ENCODE measurements around the gene ASCC1. TPM values are rescaled to one million over a fixed set of nuclear protein-coding genes. Genes with fewer than 3 reads are reported as not detected.

The ASCC1 gene, protein sequence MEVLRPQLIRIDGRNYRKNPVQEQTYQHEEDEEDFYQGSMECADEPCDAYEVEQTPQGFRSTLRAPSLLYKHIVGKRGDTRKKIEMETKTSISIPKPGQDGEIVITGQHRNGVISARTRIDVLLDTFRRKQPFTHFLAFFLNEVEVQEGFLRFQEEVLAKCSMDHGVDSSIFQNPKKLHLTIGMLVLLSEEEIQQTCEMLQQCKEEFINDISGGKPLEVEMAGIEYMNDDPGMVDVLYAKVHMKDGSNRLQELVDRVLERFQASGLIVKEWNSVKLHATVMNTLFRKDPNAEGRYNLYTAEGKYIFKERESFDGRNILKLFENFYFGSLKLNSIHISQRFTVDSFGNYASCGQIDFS
- total RNA-seq (10 to 100 TPM; 14.3 to 17.5 TPM), polyA plus RNA-seq (10 to 100 TPM; 19.6 to 24.9 TPM)

DNA sequence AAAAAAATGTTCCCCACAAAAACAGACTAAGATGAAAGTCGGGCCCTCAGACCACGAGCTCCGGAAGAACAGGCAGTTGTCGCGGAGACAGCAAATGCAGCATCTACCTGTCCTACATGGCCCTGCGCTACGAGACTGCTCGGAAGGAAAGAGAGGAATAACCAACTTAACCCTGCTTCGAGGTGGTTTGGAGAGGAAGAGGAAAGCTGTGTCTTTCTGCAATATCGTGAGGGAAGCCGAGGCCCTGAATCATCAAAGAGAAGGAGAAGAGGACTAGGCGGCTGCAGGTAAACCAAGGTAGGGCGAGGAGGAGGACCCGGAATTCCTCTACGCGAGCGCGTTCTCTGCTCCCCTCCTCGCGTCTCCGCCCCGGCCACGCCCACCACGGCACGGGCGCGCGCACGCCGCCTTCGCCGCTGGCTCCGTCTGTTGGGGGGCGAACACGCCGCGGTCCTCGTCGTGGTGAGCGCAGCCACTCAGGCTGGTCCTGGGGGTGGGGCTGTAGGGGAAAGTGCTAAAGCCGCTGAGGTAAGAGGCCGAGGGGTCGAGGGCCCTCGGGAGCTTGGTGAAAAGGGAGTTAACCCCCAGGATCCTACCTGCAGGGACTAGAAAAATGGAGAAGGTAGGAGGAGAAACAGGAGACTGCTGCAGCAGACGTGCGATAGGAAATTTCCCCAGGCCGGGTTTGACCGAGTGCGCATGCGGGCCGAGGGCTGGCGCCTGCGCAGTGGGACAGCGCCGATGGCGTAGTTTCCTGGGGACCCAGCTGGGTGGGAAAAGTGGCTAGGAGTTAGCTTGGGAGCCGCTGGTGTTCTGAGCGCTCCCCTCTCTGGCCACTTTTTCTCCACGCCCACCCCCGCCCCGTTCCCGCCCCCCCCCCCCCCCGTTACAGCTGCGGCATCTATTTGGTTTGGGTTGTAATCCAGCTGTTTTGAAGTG is at the start of gene ASCC1, which contains the start of gene ANAPC16:
Gene ASCC1, minus strand, starts transcription at position 666 of the 939 bp plus-strand sequence. CDS start 2,978 bp downstream, outside the sequence.
Gene ANAPC16, plus strand, starts transcription at position 402 of the 939 bp plus-strand sequence. CDS start 7,903 bp downstream, outside the sequence.
- H3K27ac Mint-ChIP-seq, result peak within 1 kb of the TSS; percentile 97 to 100 (median 99)
- Histone ChIP-seq H3K9me3 (ENCODE audit: control insufficient read depth in 1 of 2, low read length in 2 of 2) (no peaks in the 10 kb centered on the region), H3K27ac (ENCODE audit: low read depth, low read length) (peak within 1 kb of the TSS; percentile 88), H3K27me3 (ENCODE audit: insufficient read depth, low read length) (no peaks in the 10 kb centered on the region), H3K4me1 (ENCODE audit: insufficient read depth, low read length) (peaks cover 47% of the 10 kb centered on the region), H3K36me3 (ENCODE audit: insufficient read depth, low read length) (peaks cover 6% of the 10 kb centered on the region), H3K4me3 (ENCODE audit: low read length in 2 of 2) (peak within 1 kb of the TSS; percentile 70 to 88)
- ChIA-PET POLR2A (ENCODE audit: partially characterized antibody) (interaction anchor here (0.5 to 5.7 kb wide), 45 partner anchors 9 to 1659 kb away, joined by 3 to 125 read pairs (median 4); partner anchors contain the start of genes CAMK2G, DNAJB12 and SPOCK2), CTCF (ENCODE audit: partially characterized antibody) (interaction anchor here (0.7 to 3.5 kb wide), 16 partner anchors 9 to 167 kb away, joined by 3 to 22 read pairs (median 4); partner anchors contain the start of gene DDIT4)
- H3K27me3 Mint-ChIP-seq, result no peaks in the 10 kb centered on the region
- peak; percentile 92 to 98 (median 96) for DNase-seq
- peak within 1 kb of the TSS; percentile 95 to 100 (median 98) for H3K4me3 Mint-ChIP-seq
- peaks cover 31 to 58% (median 44%) of the 10 kb centered on the region in 4 donors for H3K4me1 Mint-ChIP-seq
- no peaks in the 10 kb centered on the region for H3K9me3 Mint-ChIP-seq
- peaks cover 10 to 28% of the 10 kb centered on the region in 2 donors for H3K36me3 Mint-ChIP-seq
- intact Hi-C loops (cut with micrococcal nuclease), result loop anchor here (1.0 to 10.0 kb wide), 9 partner anchors 33 to 154 kb away; partner anchors contain the start of gene SPOCK2

DNA sequence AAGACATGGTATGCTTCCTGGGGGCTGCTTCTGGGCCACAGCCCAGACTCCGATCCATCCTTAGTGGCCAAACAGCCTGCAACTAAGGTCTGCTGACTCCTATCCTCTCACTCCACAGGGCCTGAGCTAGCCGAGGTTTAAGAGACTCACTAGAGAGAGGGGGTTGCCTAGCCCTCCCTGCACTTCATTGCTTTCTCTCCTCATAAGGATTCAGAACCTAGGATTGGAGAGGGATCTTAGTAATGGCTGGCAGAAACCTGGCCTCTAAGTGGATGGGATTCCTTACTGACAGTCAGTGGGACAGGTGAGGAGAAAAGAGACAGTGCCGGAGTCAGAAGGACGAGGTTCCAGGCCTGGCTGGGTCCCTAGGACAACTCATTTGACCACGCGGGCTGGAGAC is 49.4 kb upstream of the ASCC1 start:
- POLR2A ChIA-PET (ENCODE audit: partially characterized antibody), result interaction anchor here (1.1 to 1.5 kb wide), 2 partner anchors 18 to 49 kb away, joined by 3 to 4 read pairs; partner anchors contain the start of gene ASCC1
- no peak overlapping the region for H3K27ac ChIP-seq (ENCODE audit: low read depth, low read length)
- H3K27me3 ChIP-seq (ENCODE audit: insufficient read depth, low read length), result no peaks in the 10 kb centered on the region
- peak overlapping the region in 4 of 7 donors; percentile 22 to 52 (median 46) for H3K27ac Mint-ChIP-seq
- peaks cover 58% of the 10 kb centered on the region for H3K4me1 ChIP-seq (ENCODE audit: insufficient read depth, low read length)
- intact Hi-C loops (cut with micrococcal nuclease), result no loop called here
- no peaks in the 10 kb centered on the region for H3K36me3 ChIP-seq (ENCODE audit: insufficient read depth, low read length)
- no peaks in the 10 kb centered on the region for H3K36me3 Mint-ChIP-seq
- no peak for DNase-seq
- peaks cover 25 to 46% (median 36%) of the 10 kb centered on the region in 4 donors for H3K4me1 Mint-ChIP-seq
- no peaks in the 10 kb centered on the region for H3K9me3 ChIP-seq (ENCODE audit: control insufficient read depth in 1 of 2, low read length in 2 of 2)
- no peaks in the 10 kb centered on the region for H3K9me3 Mint-ChIP-seq
- no peak overlapping the region for H3K4me3 Mint-ChIP-seq
- H3K27me3 Mint-ChIP-seq, result no peaks in the 10 kb centered on the region
- no peak overlapping the region for H3K4me3 ChIP-seq (ENCODE audit: low read length in 2 of 2)
- CTCF ChIA-PET (ENCODE audit: partially characterized antibody), result interaction anchor here (1.0 to 4.4 kb wide), 4 partner anchors 9 to 72 kb away, joined by 4 to 29 read pairs (median 4); partner anchors contain the start of gene DDIT4

DNA sequence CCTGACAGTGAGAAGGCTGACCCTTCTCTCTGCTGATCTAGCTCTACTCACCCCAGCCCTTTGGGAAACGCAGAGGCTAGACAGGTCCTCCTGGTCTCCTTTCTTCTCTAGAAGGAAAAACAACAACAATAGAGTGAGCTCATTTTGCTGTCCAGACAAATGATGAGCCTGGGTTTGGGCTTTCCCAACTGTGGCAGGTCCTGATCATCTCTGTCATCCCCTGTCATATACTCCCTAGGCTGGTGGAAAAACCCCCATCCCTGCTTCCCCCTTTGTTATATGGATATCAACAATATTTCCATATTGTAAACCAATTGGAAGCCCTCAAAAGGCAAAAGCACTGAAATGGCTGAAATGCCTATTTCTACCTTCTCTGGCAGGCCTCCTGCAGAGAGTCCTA is 48.5 kb upstream of the ASCC1 start:
- Mint-ChIP-seq H3K27ac (peak overlapping the region in 6 of 7 donors; percentile 77 to 87 (median 86)), H3K27me3 (no peaks in the 10 kb centered on the region), H3K4me1 (peaks cover 32 to 56% (median 44%) of the 10 kb centered on the region in 4 donors), H3K9me3 (no peaks in the 10 kb centered on the region), H3K36me3 (no peaks in the 10 kb centered on the region), H3K4me3 (peak overlapping the region in 1 of 8 donors; percentile 48)
- POLR2A ChIA-PET (ENCODE audit: partially characterized antibody), result interaction anchor here (0.5 to 13.8 kb wide), 6 partner anchors 10 to 56 kb away, joined by 3 to 161 read pairs (median 5); partner anchors contain the start of gene DDIT4
- no peaks in the 10 kb centered on the region for H3K9me3 ChIP-seq (ENCODE audit: control insufficient read depth in 1 of 2, low read length in 2 of 2)
- H3K27me3 ChIP-seq (ENCODE audit: insufficient read depth, low read length), result no peaks in the 10 kb centered on the region
- no peak overlapping the region for H3K27ac ChIP-seq (ENCODE audit: low read depth, low read length)
- DNase-seq, result no peak
- H3K4me1 ChIP-seq (ENCODE audit: insufficient read depth, low read length), result peaks cover 67% of the 10 kb centered on the region
- no peak overlapping the region for H3K4me3 ChIP-seq (ENCODE audit: low read length in 2 of 2)
- H3K36me3 ChIP-seq (ENCODE audit: insufficient read depth, low read length), result no peaks in the 10 kb centered on the region
- CTCF ChIA-PET (ENCODE audit: partially characterized antibody), result interaction anchor here (1.3 to 4.4 kb wide), 5 partner anchors 10 to 76 kb away, joined by 3 to 29 read pairs (median 4); partner anchors contain the start of gene DDIT4
- intact Hi-C loops (cut with micrococcal nuclease), result loop anchor here (5.0 kb wide), 1 partner anchor 47 kb away; the partner anchor contains the start of genes ANAPC16 and ASCC1

DNA sequence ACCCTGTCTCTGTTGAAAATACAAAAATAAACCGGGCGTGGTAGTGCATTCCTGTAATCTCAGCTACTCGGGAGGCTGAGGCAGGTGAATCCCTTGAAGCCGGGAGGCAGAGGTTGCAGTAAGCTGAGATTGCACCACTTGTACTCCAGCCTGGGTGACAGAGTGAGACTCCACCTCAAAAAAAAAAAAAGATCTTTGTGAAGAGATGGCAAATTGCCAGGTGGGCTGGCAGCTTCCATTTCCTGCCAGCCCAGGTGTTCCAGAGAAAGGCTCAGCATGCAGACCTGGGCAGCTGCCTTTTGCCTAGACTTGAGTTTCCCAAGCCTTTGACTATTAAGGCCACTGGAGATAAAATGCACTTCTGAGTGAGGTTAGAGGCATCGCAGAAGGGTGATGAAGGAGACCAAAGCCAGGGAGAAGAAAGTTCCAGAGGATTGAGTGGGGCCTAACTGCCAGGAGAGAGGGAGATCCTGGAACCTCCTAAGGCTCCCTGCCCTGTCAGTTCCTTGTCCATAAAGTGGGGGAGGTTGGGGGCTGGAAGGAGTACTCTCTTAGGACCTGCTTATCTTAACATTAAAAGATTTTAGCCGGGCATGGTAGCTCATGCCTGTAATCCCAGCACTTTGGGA is 47.7 kb upstream of the ASCC1 start:
- H3K4me1 ChIP-seq (ENCODE audit: insufficient read depth, low read length), result peaks cover 75% of the 10 kb centered on the region
- no peaks in the 10 kb centered on the region for H3K27me3 ChIP-seq (ENCODE audit: insufficient read depth, low read length)
- H3K4me3 Mint-ChIP-seq, result peak overlapping the region in 7 of 8 donors; percentile 10 to 74 (median 63)
- POLR2A ChIA-PET (ENCODE audit: partially characterized antibody), result interaction anchor here (0.6 to 13.8 kb wide), 8 partner anchors 10 to 1623 kb away, joined by 3 to 161 read pairs (median 5); partner anchors contain the start of gene DDIT4
- CTCF ChIA-PET (ENCODE audit: partially characterized antibody), result interaction anchor here (1.1 to 4.4 kb wide), 6 partner anchors 11 to 76 kb away, joined by 3 to 29 read pairs (median 4); partner anchors contain the start of gene DDIT4
- intact Hi-C loops (cut with micrococcal nuclease), result loop anchor here (5.0 kb wide), 1 partner anchor 46 kb away; the partner anchor contains the start of genes ANAPC16 and ASCC1
- no peak overlapping the region for H3K4me3 ChIP-seq (ENCODE audit: low read length in 2 of 2)
- H3K36me3 Mint-ChIP-seq, result no peaks in the 10 kb centered on the region
- H3K4me1 Mint-ChIP-seq, result peaks cover 37 to 62% (median 50%) of the 10 kb centered on the region in 4 donors
- H3K27ac ChIP-seq (ENCODE audit: low read depth, low read length), result no peak overlapping the region
- no peaks in the 10 kb centered on the region for H3K27me3 Mint-ChIP-seq
- no peaks in the 10 kb centered on the region for H3K9me3 ChIP-seq (ENCODE audit: control insufficient read depth in 1 of 2, low read length in 2 of 2)
- peak overlapping the region; percentile 46 to 88 (median 85) for H3K27ac Mint-ChIP-seq
- H3K36me3 ChIP-seq (ENCODE audit: insufficient read depth, low read length), result no peaks in the 10 kb centered on the region
- no peaks in the 10 kb centered on the region for H3K9me3 Mint-ChIP-seq
- DNase-seq, result peak; percentile 66 to 77 (median 74)

DNA sequence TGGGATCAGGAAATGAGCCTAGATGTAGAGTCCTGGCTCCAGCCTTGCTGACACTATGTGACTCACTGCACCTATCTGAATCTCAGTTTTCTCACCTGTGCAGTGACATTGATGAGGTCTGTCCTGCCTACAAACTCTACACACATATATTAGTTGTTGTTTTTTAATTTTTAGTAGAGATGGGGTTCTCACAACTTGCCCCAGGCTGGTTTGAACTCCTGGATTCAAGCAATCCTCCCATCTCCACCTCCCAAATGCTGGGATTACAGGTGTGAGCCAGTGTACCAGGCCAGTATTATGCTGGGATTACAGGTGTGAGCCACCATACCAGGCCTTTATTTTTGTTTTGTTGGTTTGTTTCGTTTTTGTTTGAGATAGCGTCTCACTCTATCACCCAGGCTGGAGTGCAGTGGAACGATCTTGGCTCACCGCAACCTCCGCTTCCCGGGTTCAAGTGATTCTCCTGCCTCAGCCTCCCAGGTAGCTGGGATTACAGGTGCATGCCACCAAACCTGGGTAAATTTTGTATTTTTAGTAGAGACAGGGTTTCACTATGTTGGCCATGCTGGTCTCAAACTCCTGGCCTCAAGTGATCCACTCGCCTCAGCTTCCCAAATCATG is 45.8 kb upstream of the ASCC1 start:
- no peaks in the 10 kb centered on the region for H3K9me3 ChIP-seq (ENCODE audit: control insufficient read depth in 1 of 2, low read length in 2 of 2)
- POLR2A ChIA-PET (ENCODE audit: partially characterized antibody), result interaction anchor here (0.9 to 13.8 kb wide), 13 partner anchors 8 to 173 kb away, joined by 3 to 161 read pairs (median 11); partner anchors contain the start of genes ANAPC16, ASCC1, DDIT4 and SPOCK2
- peak overlapping the region; percentile 95 to 98 (median 96) for H3K27ac Mint-ChIP-seq
- no peaks in the 10 kb centered on the region for H3K9me3 Mint-ChIP-seq
- CTCF ChIA-PET (ENCODE audit: partially characterized antibody), result interaction anchor here (0.7 to 3.6 kb wide), 6 partner anchors 12 to 136 kb away, joined by 3 to 38 read pairs (median 4); partner anchors contain the start of gene DDIT4
- no peaks in the 10 kb centered on the region for H3K36me3 ChIP-seq (ENCODE audit: insufficient read depth, low read length)
- H3K27me3 ChIP-seq (ENCODE audit: insufficient read depth, low read length), result no peaks in the 10 kb centered on the region
- peak overlapping the region; percentile 74 for H3K27ac ChIP-seq (ENCODE audit: low read depth, low read length)
- peak overlapping the region; percentile 84 to 93 (median 89) for H3K4me3 Mint-ChIP-seq
- H3K4me1 Mint-ChIP-seq, result peaks cover 42 to 66% (median 55%) of the 10 kb centered on the region in 4 donors
- intact Hi-C loops (cut with micrococcal nuclease), result loop anchor here (1.0 to 5.0 kb wide), 2 partner anchors 11 to 45 kb away; partner anchors contain the start of genes ANAPC16, ASCC1 and DDIT4
- H3K27me3 Mint-ChIP-seq, result no peaks in the 10 kb centered on the region
- peak in 2 of 5 donors; percentile 22 to 68 for DNase-seq
- H3K4me3 ChIP-seq (ENCODE audit: low read length in 2 of 2), result peak overlapping the region in 1 of 2 donors; percentile 52
- peaks cover 84% of the 10 kb centered on the region for H3K4me1 ChIP-seq (ENCODE audit: insufficient read depth, low read length)
- H3K36me3 Mint-ChIP-seq, result no peaks in the 10 kb centered on the region

All from CD4-positive, alpha-beta memory T cell (primary cell).